ENCODE measurements around the gene KCNE1.
"Not testable (repeated sequence)": the region's sequence is repeated elsewhere in the genome, so short reads cannot be mapped to it uniquely, and the experiment has no call there.

KCNE1 gene

GRCh38 chr21:34511787-34512455 is at the start of gene KCNE1:
KCNE1 (minus strand) TSS chr21:34512210; CDS start chr21:34449634, 62,576 bp downstream.
- DNase-seq, result no peak

- DNase-seq, result no peak
Measured at GRCh38 chr21:34561806-34562205, 49.8 kb upstream of the KCNE1 start.

GRCh38 chr21:34560609-34561008 is 48.6 kb upstream of the KCNE1 start:
- DNase-seq, result no peak

DNA sequence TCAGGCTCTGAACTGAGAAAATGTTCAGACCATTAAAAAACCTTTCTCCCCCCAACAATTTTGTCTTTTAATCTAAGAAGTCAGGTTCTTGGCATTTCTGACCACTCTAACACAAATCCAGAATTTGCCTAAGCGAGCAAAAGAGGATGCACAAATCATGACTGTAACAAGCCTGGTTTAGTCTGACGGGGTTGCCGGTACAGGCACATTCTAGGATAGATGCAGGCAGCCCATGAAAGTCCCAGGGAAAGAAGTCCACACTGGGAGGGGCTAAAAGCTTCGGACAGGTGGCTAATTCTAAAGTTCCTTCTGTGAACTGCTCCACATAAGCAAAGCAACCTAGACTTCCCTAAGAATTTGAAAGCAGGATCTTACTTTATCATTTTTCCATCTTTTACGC is 48.0 kb upstream of the KCNE1 start:
- DNase-seq, result no peak

DNA sequence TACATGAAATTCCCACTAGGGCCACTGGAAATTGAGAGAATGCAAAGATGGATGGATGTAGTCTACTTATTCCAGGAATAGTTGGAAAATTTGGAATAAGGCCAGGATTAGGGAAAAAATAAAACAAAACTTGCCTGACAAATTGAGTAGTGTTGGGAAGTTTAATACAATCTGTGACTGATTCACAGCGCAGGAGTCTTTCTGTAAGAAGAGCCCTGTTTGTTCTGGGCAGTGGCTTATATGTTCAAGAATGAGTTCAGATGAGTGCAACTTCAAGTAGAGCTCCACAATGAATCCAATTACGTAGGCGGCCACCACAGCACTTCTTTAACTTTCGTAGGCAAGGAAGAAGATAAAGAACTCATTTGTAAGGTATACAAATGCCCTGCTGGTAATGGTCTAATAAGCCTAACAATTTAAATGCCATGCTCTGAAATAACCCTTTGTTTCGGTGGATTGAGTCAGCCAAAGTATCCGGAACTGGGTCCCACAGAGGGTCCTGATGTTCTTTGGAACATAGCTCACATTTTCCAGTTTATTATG is 47.1 kb upstream of the KCNE1 start:
- DNase-seq, result no peak

DNA sequence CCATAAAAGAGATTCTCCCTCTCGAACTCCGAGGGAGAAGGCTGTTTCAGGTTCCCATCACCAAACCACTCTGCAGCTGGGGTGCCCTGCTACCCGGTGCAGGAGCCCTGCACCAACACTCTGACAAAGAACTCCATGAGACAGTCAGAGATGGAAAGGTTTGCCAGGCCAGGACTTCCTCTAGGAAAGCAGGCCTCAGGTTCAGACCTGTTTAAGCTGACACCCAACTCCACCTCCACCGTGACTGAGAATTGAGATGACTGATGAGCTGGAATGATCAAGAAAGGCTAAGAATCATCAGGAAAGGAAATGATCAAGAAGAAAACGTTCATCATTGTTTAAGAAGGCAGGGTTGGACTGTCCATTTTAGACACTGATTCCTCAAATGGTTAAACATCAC is 46.2 kb upstream of the KCNE1 start:
- no peak for DNase-seq

DNA sequence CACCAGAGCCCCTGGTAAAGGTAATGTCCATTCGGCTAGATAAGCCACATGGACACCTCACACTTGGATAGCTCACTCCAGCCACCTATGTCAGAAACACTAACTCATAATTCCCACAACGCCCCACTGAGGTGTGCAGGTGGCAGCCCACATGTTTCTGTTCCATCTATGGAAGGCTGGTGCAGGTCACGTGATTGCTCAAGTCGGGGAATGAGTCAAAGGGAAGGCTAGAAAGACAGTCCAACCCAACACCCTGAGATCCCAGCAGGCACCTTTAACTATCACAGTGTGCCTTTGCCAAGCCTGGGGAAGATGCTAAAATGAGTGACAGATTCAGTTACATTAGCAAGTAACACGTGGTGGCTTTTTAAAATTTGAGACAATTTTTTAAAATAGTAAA is 45.3 kb upstream of the KCNE1 start:
- no peak for DNase-seq

GRCh38 chr21:34554670-34555069 is 42.7 kb upstream of the KCNE1 start:
- not testable (repeated sequence) for DNase-seq

DNA sequence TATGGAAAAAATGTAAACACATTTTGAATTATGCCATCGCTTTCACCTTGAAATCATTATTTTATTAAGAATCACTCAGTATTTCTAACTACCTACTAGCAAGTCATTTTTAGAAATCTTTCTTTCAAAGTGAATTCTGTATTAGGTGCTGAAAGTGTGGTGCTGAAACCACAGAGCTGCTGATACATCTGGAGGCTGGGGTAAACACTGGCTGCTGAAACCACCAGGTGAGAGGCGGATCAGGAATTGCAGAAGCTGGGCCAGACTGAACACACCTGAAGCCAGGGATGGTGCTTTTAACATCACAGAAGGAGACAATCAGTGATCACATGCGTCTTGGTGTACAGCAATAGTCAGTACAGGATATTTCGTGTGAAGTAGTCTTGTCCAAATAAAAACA is 42.2 kb upstream of the KCNE1 start:
- DNase-seq, result no peak

- DNase-seq, result no peak
Measured at GRCh38 chr21:34553151-34553952, 41.3 kb upstream of the KCNE1 start.

DNA sequence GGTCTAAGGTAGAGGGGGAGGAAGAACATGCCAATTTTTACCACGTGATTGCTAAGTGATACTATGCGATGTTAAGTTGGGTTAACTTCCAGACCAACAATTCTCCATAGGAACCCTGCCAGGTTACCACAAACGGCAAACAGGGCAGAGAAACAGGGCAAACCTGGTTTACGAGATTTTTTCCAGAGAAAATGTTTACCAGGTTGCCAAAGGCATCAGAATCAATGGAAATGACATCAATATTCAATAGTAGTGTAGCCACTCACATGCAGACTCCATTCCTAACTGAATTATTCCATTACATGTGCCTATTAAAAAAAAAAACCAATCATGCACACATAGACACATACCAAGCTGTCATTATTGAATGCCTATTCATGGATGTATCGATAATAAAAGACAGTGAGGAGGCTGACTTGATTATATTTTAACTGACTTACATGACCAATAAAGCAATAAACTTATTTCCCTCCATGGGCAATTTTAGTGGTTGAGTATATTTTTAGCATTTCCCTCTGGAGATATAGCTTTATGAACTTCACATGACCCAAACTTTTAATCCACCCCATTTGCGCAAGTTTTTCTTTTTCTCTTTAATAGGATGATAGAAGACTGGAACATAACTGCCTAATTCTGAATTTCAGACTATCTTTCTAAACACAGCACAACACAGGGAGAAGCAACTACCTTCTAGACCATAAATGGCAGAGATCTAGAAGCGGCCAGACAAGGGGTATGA is 40.5 kb upstream of the KCNE1 start:
- DNase-seq, result no peak

GRCh38 chr21:34550182-34550799 is 38.3 kb upstream of the KCNE1 start:
- DNase-seq, result no peak

DNA sequence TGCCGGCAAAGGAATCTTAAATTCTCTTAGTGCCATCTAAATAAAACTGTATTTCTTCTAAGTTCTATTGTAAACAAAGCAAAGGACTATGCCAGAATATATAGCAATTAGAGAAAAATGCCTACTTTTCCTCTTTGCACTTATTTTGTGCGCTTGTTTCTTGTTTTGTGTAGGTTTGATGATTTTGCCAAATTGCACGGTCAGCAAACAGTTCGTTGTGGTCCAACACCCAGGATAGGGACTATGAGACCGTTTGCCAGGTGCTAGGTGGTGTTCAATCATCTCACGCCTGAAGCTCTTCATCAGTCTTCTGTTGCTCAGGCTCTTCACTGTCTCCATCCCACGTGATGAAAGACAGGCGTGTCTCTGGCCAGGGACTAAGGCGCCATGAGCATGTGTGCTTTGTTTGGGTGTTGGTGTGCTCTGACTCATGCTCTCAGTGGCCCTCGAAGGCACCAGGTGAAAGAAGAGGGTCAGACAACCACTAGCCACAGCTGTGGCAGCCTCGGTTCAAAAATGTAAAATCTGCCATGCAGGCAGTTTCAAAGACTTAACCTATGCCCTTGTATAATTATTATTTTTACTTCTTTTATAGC is 36.9 kb upstream of the KCNE1 start:
- DNase-seq, result peak; percentile 43

DNA sequence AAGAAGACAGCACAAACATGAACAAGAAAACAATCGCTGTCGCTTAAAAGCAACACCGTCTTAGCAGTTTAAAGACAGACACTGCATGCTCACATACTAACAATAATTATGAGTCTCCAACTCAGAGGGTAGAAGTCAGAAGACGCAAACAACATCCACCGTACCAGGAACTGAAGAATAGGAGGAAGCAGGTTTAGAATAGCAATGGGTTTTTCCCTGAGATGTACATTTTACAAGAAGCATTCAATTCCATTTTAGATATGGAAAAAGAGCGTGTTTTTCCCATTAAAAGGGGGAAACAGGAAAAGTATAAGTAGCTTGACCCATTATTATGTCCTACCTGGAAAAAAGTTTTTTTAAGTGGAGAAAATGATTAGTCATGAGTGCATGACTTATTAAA is 34.5 kb upstream of the KCNE1 start:
- no peak for DNase-seq

DNA sequence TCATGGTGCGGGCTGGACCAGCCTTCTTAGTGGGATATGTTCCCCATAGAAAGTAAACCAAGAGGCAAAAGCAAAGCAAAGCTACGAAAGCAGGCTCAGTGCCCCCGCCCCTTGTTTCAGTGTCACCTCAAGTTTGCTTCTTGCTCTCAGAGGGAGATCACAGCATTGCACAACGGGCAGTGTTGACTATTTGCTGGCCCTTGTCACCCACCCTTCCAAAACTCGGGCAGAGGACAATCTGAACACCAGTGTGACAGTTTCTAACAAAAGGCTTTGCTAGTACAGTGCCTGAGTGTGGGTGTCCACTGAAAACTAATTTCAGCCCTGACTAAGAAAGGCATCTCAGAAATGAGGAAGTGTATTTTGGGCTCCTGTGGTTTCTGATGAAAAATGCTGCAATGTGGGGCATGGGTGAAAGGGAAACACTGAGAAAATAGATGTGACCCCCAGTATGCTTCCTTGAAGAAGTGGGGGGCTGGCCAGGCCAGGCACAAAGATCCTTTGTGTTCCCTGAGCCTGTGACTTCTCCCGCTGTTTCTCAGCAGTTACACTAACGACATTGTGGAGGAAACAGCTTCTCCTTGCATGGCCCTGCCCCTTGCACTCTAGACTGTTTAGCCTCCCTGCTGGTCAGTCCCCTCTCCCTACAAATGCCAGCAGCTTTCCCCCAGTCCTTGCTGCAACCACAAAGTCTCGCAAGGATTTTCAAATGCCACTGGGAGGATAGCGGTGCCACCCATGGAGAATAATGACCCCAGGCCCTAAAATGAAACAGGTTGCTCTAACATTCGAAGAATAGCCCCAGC is 33.3 kb upstream of the KCNE1 start:
- DNase-seq, result no peak

DNA sequence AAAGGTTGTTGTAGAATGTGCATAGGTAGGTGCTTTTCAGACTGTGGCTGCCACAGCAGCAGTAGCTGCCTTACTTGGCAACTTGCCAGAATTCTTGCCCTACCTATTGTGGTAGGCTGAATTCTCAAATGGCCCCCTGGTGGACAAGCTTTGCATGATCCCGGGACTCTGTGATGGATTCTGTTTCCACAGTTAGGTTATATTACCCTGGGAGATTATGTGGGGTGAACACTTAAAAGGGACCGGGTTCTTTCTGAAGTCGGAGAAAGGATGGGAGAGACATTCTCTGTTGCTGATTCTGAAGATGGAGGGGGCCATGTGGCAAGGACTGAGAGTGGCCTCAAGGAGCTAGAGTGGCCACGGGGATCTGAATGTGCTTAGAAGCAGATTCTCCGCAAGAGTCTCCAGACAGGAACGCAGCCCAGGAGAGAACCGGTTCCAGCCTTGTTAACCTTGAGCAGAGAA is 32.1 kb upstream of the KCNE1 start:
- DNase-seq, result peak; percentile 90

GRCh38 chr21:34543017-34543416 is 31.0 kb upstream of the KCNE1 start:
- no peak for DNase-seq

DNA sequence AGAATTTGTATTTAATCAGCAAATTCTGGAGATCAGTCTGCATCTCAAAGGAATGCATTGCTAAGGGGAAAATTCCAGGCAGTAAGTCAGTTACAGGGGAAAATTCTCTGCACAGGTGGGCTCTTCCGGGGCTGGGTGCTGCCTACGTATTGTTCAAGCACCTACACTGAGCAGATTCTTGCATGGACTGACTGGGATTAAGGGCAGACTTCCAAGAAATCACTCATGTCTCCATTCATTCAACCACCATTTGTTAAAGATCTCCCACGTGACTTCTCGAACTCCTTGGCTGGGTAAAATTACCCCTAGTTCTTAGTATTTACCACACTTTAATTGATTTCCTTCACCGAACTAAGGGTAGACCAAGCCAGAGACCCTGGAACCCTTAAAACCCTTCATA is 28.2 kb upstream of the KCNE1 start:
- no peak for DNase-seq

GRCh38 chr21:34537838-34538237 is 25.8 kb upstream of the KCNE1 start:
- no peak for DNase-seq

GRCh38 chr21:34536820-34537219 is 24.8 kb upstream of the KCNE1 start:
- no peak for DNase-seq

DNA sequence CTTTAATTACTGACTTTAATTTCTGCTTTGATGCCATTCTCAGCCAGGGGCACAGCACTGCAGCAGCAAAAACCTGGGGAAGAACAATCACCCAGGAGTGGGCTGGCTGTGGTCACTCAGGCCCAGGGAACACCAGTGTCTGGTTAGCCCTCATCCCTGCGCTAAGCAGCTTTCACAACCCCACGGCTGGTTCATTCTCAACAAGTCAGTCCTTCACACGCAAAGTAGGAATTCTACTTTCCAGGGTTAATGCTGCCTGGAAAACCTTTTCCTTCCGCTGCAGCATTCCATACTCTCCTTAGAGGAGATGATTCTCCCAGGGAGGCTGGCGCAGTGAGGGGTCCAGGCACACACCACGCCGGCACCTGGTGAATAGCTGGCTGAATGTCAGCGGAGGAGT is 24.3 kb upstream of the KCNE1 start:
- DNase-seq, result no peak

GRCh38 chr21:34535886-34536285 is 23.9 kb upstream of the KCNE1 start:
- no peak for DNase-seq

Measured in NCI-H2029 (cell line).